ENCODE results near the gene TTC39A.

TTC39A gene

DNA sequence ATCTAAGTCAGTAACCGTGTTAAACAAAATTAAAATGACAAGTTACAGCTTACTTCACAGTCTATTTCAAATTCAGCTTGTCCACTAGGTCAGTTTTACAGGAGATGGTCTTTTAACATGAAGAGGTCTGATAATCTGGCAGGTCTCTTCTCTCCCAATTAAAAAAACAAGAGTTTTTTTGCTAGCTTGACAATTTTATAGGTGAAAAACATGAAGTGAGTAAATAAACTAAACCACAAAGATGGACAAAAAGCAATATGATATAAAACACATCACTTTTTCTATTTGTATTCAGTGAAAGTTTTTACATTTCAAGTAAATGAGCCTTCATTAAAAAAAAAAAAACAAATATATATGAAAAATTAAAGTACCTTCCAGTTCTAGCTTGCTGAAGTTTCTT, 25.0 kb upstream of the TTC39A start:
- peaks cover 2 to 36% (median 22%) of the 10 kb centered on the region in 4 experiments for H3K36me3 ChIP-seq (ENCODE audit: control insufficient read depth in 4 of 4, insufficient read depth in 4 of 4, low read length in 3 of 4)
- DNase-seq = no peak
- H3K4me3 ChIP-seq (ENCODE audit: control insufficient read depth in 1 of 7, extremely low read depth in 1 of 7, insufficient read depth in 4 of 7, low read depth in 2 of 7, low read length in 6 of 7) = no peak overlapping the region
- CTCF ChIA-PET = no interaction called here
- no peaks in the 10 kb centered on the region for H3K4me1 ChIP-seq (ENCODE audit: control extremely low read depth in 1 of 4, control insufficient read depth in 4 of 4, insufficient read depth in 4 of 4, low read length in 3 of 4)
- H3K9me3 ChIP-seq (ENCODE audit: control extremely low read depth in 1 of 5, control insufficient read depth in 4 of 5, insufficient read depth in 2 of 5, low read depth in 1 of 5, low read length in 4 of 5) = no peaks in the 10 kb centered on the region
- no peaks in the 10 kb centered on the region for H3K27me3 ChIP-seq (replicated peaks in 2 of 5; ENCODE audit: control insufficient read depth in 4 of 5, insufficient read depth in 5 of 5, low read length in 4 of 5)
- no CpG with 5 or more reads among the region's 1 CpG for WGBS (ENCODE audit: insufficient coverage)
- POLR2A ChIA-PET = no interaction called here
- no peak overlapping the region for H3K27ac ChIP-seq (ENCODE audit: insufficient read depth in 1 of 2, low read depth in 1 of 2, low read length in 2 of 2, poor library complexity in 1 of 2, severe bottlenecking in 2 of 2)

DNA sequence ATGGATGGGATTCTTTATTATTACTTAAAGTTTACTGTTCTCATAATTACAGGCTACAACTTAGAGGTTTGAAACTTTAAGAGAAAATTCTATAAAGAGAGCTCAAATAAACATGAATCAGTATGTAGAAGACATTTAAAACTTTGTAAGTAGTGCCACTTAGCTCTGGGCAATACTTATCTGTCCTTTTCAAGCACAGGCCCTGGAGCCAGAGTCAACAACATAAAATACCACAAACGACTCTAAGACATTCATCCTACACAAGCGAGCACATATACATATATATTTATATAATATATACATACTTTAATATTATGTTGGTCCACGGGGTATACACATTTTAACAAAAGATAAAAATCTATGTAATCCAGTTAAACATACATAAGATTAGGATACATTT, 24.1 kb upstream of the TTC39A start:
- no peak overlapping the region for H3K4me3 ChIP-seq (ENCODE audit: control insufficient read depth in 1 of 7, extremely low read depth in 1 of 7, insufficient read depth in 4 of 7, low read depth in 2 of 7, low read length in 6 of 7)
- CTCF ChIA-PET = no interaction called here
- H3K27me3 ChIP-seq (replicated peaks in 2 of 5; ENCODE audit: control insufficient read depth in 4 of 5, insufficient read depth in 5 of 5, low read length in 4 of 5) = no peaks in the 10 kb centered on the region
- no peak overlapping the region for H3K27ac ChIP-seq (ENCODE audit: insufficient read depth in 1 of 2, low read depth in 1 of 2, low read length in 2 of 2, poor library complexity in 1 of 2, severe bottlenecking in 2 of 2)
- peaks cover 2 to 28% (median 18%) of the 10 kb centered on the region in 4 experiments for H3K36me3 ChIP-seq (ENCODE audit: control insufficient read depth in 4 of 4, insufficient read depth in 4 of 4, low read length in 3 of 4)
- DNase-seq = no peak
- POLR2A ChIA-PET = no interaction called here
- WGBS (ENCODE audit: insufficient coverage) = no CpG with 5 or more reads among the region's 3 CpGs
- H3K4me1 ChIP-seq (ENCODE audit: control extremely low read depth in 1 of 4, control insufficient read depth in 4 of 4, insufficient read depth in 4 of 4, low read length in 3 of 4) = no peaks in the 10 kb centered on the region
- H3K9me3 ChIP-seq (ENCODE audit: control extremely low read depth in 1 of 5, control insufficient read depth in 4 of 5, insufficient read depth in 2 of 5, low read depth in 1 of 5, low read length in 4 of 5) = no peaks in the 10 kb centered on the region

DNA sequence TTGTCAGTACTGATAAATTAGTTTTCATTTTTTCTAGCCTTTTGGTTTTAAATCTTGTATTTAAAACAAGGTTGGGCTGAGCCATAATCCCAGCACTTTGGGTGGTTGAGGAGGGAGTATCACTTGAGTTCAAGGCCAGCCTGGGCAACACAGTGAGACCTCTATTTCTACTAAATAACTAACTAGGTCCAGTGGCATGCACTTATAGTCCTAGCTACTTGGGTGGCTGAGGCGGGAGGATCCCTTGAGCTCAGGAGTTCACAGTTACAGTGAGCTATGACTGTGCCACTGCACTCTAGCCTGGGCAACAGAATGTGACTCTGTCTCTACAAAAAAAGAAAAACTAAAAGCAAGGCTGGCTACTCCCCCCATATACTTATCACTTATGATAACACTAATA, 21.5 kb upstream of the TTC39A start:
- no peaks in the 10 kb centered on the region for H3K27me3 ChIP-seq (replicated peaks in 2 of 5; ENCODE audit: control insufficient read depth in 4 of 5, insufficient read depth in 5 of 5, low read length in 4 of 5)
- H3K4me1 ChIP-seq (ENCODE audit: control extremely low read depth in 1 of 4, control insufficient read depth in 4 of 4, insufficient read depth in 4 of 4, low read length in 3 of 4) = no peaks in the 10 kb centered on the region
- no peak for DNase-seq
- 100% methylated on average over 1 of the region's 1 CpG for WGBS (ENCODE audit: insufficient coverage)
- CTCF ChIA-PET = no interaction called here
- no peak overlapping the region for H3K4me3 ChIP-seq (ENCODE audit: control insufficient read depth in 1 of 7, extremely low read depth in 1 of 7, insufficient read depth in 4 of 7, low read depth in 2 of 7, low read length in 6 of 7)
- H3K27ac ChIP-seq (ENCODE audit: insufficient read depth in 1 of 2, low read depth in 1 of 2, low read length in 2 of 2, poor library complexity in 1 of 2, severe bottlenecking in 2 of 2) = no peak overlapping the region
- POLR2A ChIA-PET = interaction anchor here (0.6 kb wide), 1 partner anchor 67 kb away, joined by 3 read pairs; no protein-coding TSS in a partner anchor
- H3K36me3 ChIP-seq (ENCODE audit: control insufficient read depth in 4 of 4, insufficient read depth in 4 of 4, low read length in 3 of 4) = peaks cover under 1 to 19% (median 11%) of the 10 kb centered on the region in 4 experiments
- no peaks in the 10 kb centered on the region for H3K9me3 ChIP-seq (ENCODE audit: control extremely low read depth in 1 of 5, control insufficient read depth in 4 of 5, insufficient read depth in 2 of 5, low read depth in 1 of 5, low read length in 4 of 5)

DNA sequence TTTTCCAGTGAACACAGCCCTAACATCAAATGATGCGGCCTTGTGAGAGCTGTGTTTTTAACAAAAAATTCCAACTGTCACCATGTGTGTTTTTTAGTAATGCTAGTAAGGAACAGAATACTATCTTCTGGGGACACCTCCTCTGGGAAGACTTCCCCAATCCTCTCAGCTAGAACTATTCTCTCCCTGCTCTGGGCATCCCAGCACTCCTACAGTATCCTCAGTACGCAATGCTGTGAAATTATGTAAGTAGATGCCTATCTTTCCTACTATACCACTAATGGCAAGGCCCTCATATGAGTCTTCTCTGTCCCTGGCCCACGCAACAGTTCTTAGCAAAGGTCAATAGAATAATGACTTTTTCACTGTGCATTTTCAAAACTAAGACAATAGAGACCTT, 19.5 kb upstream of the TTC39A start:
- H3K27ac ChIP-seq (ENCODE audit: insufficient read depth in 1 of 2, low read depth in 1 of 2, low read length in 2 of 2, poor library complexity in 1 of 2, severe bottlenecking in 2 of 2) = no peak overlapping the region
- H3K36me3 ChIP-seq (ENCODE audit: control insufficient read depth in 4 of 4, insufficient read depth in 4 of 4, low read length in 3 of 4) = peaks cover 0 to 5% (median 4%) of the 10 kb centered on the region in 4 experiments
- H3K4me1 ChIP-seq (ENCODE audit: control extremely low read depth in 1 of 4, control insufficient read depth in 4 of 4, insufficient read depth in 4 of 4, low read length in 3 of 4) = peaks cover 0 to under 1% (median under 1%) of the 10 kb centered on the region in 4 experiments
- no peak overlapping the region for H3K4me3 ChIP-seq (ENCODE audit: control insufficient read depth in 1 of 7, extremely low read depth in 1 of 7, insufficient read depth in 4 of 7, low read depth in 2 of 7, low read length in 6 of 7)
- CTCF ChIA-PET = no interaction called here
- DNase-seq = no peak
- WGBS (ENCODE audit: insufficient coverage) = no CpG with 5 or more reads among the region's 3 CpGs
- no peaks in the 10 kb centered on the region for H3K9me3 ChIP-seq (ENCODE audit: control extremely low read depth in 1 of 5, control insufficient read depth in 4 of 5, insufficient read depth in 2 of 5, low read depth in 1 of 5, low read length in 4 of 5)
- peaks cover 0 to 17% (median 7%) of the 10 kb centered on the region in 5 experiments for H3K27me3 ChIP-seq (replicated peaks in 2 of 5; ENCODE audit: control insufficient read depth in 4 of 5, insufficient read depth in 5 of 5, low read length in 4 of 5)
- POLR2A ChIA-PET = no interaction called here

DNA sequence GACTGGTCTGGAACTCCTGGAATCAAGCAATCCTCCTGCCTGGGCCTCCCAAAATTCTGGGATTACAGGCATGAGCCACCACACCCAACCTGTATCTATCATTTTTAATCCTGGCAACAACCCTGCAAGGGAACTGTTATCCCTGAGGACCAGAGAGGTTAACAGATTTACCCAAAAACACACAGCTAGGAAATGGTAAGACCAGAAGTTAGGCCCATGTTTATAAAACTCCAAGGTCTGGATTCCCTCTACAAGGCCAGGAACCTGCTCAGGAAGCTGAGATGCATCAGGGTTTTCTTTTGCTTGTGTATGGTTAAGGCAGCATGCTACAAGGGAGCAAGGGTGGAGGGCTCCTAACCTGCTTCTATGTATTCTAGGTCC, 17.8 kb upstream of the TTC39A start:
- Histone ChIP-seq H3K4me3 (ENCODE audit: control insufficient read depth in 1 of 7, extremely low read depth in 1 of 7, insufficient read depth in 4 of 7, low read depth in 2 of 7, low read length in 6 of 7) (no peak overlapping the region), H3K9me3 (ENCODE audit: control extremely low read depth in 1 of 5, control insufficient read depth in 4 of 5, insufficient read depth in 2 of 5, low read depth in 1 of 5, low read length in 4 of 5) (no peaks in the 10 kb centered on the region), H3K4me1 (ENCODE audit: control extremely low read depth in 1 of 4, control insufficient read depth in 4 of 4, insufficient read depth in 4 of 4, low read length in 3 of 4) (peaks cover 0 to 7% (median 5%) of the 10 kb centered on the region in 4 experiments), H3K27me3 (replicated peaks in 2 of 5; ENCODE audit: control insufficient read depth in 4 of 5, insufficient read depth in 5 of 5, low read length in 4 of 5) (peaks cover 0 to 35% (median 17%) of the 10 kb centered on the region in 5 experiments), H3K36me3 (ENCODE audit: control insufficient read depth in 4 of 4, insufficient read depth in 4 of 4, low read length in 3 of 4) (peaks cover 0 to 4% (median 0%) of the 10 kb centered on the region in 4 experiments), H3K27ac (ENCODE audit: insufficient read depth in 1 of 2, low read depth in 1 of 2, low read length in 2 of 2, poor library complexity in 1 of 2, severe bottlenecking in 2 of 2) (no peak overlapping the region)
- ChIA-PET POLR2A (no interaction called here), CTCF (interaction anchor here (1.7 kb wide), 1 partner anchor 39 kb away, joined by 3 read pairs; no protein-coding TSS in a partner anchor)
- DNase-seq = no peak

DNA sequence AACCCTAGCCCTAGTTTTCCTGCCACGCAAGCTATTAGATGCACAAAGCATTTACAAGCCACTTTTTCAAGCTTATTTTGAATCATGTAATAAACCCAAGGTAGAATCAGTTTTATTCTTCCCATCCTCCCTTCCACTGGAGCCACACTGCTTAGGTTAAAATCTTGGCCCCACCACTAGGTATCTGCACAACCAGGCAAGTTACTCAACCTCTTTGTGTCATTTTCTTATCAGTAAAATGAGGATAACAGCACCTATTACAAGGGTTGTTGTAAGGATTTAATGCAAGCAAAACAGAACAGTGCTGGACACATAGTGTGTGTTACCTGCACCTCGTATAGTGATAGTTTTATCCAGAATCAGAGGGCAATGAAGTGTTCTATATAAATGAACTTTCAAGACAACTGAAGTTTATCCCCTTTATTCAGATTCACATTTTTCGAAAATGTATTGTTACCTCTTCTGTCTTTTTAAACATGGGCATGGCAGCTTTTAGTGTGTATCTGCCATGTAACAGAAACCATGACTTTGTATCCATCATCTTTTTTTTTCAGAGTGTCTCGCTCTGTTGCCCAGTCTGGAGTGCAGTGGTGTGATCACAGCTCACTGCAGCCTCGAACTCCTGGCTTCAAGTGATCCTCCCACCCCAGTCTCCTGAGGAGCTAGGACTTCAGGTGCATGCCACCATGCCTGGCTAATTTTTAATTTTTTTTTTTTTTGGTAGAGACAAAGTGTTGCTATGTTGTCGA, 17.2 kb upstream of the TTC39A start:
- ChIA-PET POLR2A (no interaction called here), CTCF (interaction anchor here (0.5 to 1.7 kb wide), 2 partner anchors 39 to 1021 kb away, joined by 3 read pairs; no protein-coding TSS in a partner anchor)
- Histone ChIP-seq H3K27ac (ENCODE audit: insufficient read depth in 1 of 2, low read depth in 1 of 2, low read length in 2 of 2, poor library complexity in 1 of 2, severe bottlenecking in 2 of 2) (no peak overlapping the region), H3K36me3 (ENCODE audit: control insufficient read depth in 4 of 4, insufficient read depth in 4 of 4, low read length in 3 of 4) (peaks cover 0 to 4% (median 0%) of the 10 kb centered on the region in 4 experiments), H3K9me3 (ENCODE audit: control extremely low read depth in 1 of 5, control insufficient read depth in 4 of 5, insufficient read depth in 2 of 5, low read depth in 1 of 5, low read length in 4 of 5) (no peaks in the 10 kb centered on the region), H3K4me1 (ENCODE audit: control extremely low read depth in 1 of 4, control insufficient read depth in 4 of 4, insufficient read depth in 4 of 4, low read length in 3 of 4) (peaks cover 0 to 7% (median 5%) of the 10 kb centered on the region in 4 experiments), H3K4me3 (ENCODE audit: control insufficient read depth in 1 of 7, extremely low read depth in 1 of 7, insufficient read depth in 4 of 7, low read depth in 2 of 7, low read length in 6 of 7) (no peak overlapping the region), H3K27me3 (replicated peaks in 2 of 5; ENCODE audit: control insufficient read depth in 4 of 5, insufficient read depth in 5 of 5, low read length in 4 of 5) (peaks cover 0 to 40% (median 20%) of the 10 kb centered on the region in 5 experiments)
- 90% methylated on average over 3 of the region's 6 CpGs for WGBS (ENCODE audit: insufficient coverage)
- DNase-seq = no peak

DNA sequence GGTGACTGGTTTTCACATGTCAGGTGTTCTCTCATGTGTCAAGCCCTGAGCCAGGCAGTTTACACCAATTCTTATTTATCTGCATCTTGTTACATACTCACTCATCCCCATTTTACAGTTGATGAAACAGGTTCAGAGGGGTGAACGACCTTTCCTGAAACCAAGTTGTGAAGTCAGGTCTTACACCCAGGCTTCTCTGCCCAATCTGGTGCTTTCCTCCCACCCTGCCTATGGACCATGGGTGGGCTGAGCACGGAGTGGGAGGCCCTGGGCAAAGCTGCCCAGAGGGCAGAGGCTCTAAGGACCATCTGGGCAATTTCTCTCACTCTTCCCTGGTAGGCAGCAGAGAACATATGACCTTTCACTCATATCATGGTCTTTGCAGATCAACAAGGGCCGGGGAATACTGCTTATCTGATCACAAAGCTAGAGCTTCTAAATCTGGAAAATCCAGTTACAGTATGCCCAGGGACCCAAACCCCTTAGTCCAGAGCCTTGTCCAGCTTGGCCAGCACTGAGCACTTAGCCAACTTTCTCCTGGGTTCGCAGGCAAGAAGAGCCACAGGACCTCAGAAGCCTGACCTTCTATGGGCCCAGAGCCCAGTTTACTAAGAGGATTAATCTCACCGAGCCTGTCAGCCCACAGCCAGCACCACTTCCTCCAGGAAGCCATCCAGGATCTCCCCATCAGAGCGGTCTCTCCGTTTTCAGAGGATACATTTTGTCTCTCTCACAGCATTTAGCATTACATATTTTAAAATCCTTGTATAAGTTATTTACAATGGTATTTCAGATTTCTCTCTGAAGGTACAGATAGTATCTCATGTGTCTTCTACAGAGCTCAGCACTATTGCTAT, 16.0 kb upstream of the TTC39A start:
- Histone ChIP-seq H3K4me1 (ENCODE audit: control extremely low read depth in 1 of 4, control insufficient read depth in 4 of 4, insufficient read depth in 4 of 4, low read length in 3 of 4) (peaks cover 0 to 7% (median 5%) of the 10 kb centered on the region in 4 experiments), H3K27ac (ENCODE audit: insufficient read depth in 1 of 2, low read depth in 1 of 2, low read length in 2 of 2, poor library complexity in 1 of 2, severe bottlenecking in 2 of 2) (no peak overlapping the region), H3K36me3 (ENCODE audit: control insufficient read depth in 4 of 4, insufficient read depth in 4 of 4, low read length in 3 of 4) (no peaks in the 10 kb centered on the region), H3K9me3 (ENCODE audit: control extremely low read depth in 1 of 5, control insufficient read depth in 4 of 5, insufficient read depth in 2 of 5, low read depth in 1 of 5, low read length in 4 of 5) (no peaks in the 10 kb centered on the region), H3K4me3 (ENCODE audit: control insufficient read depth in 1 of 7, extremely low read depth in 1 of 7, insufficient read depth in 4 of 7, low read depth in 2 of 7, low read length in 6 of 7) (no peak overlapping the region), H3K27me3 (replicated peaks in 2 of 5; ENCODE audit: control insufficient read depth in 4 of 5, insufficient read depth in 5 of 5, low read length in 4 of 5) (peaks cover 0 to 44% (median 20%) of the 10 kb centered on the region in 5 experiments)
- ChIA-PET POLR2A (no interaction called here), CTCF (interaction anchor here (0.5 to 1.7 kb wide), 2 partner anchors 37 to 1022 kb away, joined by 3 read pairs; no protein-coding TSS in a partner anchor)
- DNase-seq = no peak
- 85% methylated on average over 4 of the region's 7 CpGs for WGBS (ENCODE audit: insufficient coverage)

Measured in common myeloid progenitor, CD34-positive (primary cell).